HG03571 (cell line): ENCODE results near the gene RNASE4.
"Not testable (repeated sequence)": the region's sequence is repeated elsewhere in the genome, so short reads cannot be mapped to it uniquely, and the experiment has no call there.

Source experiments
- ATAC-seq: cut with Tn5 transposase; IDR thresholded peaks from one replicate; pipeline ENCODE4 v1.9.1; 2021; ENCODE audit not compliant: unreplicated experiment

The RNASE4 gene

GRCh38 chr14:20734430-20734806 lies 50.1 kb downstream of the RNASE4 start:
- no peak for ATAC-seq

DNA sequence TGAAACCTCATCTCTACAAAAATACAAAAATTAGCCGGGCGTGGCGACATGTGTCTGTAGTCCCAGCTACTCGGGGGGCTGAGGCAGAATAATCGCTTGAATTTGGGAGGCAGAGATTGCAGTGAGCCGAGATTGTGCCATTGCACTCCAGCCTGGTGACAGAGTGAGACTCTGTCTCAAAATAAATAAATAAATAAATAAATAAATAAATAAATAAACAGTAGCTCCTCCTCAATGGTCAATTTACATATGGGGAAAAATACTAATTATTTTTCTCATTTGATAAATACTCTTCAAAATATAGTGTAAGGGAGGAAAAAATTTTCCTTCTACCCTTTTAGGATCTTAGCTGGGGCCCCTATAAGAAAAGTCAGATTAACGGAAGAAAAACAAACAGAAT lies 53.9 kb downstream of the RNASE4 start:
- not testable (repeated sequence) for ATAC-seq

DNA sequence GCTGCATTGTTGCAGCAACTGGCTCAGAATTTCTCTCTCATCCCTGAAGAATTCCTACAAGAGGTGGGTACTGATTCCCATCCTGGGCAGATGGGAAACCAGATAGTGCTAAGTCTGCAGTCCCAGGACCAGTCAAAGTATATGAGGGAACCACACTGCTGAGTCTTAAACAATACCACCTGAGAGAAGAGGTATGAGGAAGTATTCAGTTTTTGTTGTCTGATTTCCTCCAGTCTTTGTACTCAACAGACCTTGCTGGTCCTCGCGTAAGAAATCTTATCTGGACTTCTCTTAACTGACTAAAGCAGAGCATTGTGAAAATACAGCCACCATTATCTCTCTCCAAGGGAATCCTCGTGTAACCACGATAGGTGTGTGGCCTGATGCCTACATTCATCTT lies 57.8 kb downstream of the RNASE4 start:
- ATAC-seq = no peak

GRCh38 chr14:20743556-20743955 lies 59.2 kb downstream of the RNASE4 start:
- no peak for ATAC-seq

GRCh38 chr14:20745571-20746358 lies 61.4 kb downstream of the RNASE4 start, which contains the start of gene EDDM3A:
EDDM3A (plus strand) TSS chr14:20745887; CDS start chr14:20747581, 1,694 bp downstream.
- no peak for ATAC-seq

DNA sequence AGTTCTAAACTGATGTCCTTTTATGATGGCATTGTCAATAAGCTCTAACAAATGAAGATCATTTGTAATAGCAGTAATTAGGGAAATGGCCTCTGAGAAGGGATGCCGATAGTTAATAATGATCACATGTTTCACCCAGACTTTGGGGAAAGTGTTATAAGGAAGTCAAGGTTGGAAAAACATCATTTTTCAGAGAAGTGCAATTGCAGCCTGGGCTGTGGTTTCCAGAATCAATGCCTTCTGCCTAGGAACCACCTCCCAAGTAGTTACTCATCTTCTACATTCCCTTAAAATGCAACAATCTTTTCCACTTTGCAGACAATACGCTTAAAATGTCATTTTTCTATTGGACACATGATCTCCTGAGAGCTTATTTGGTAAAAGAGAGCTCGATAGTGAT lies 62.2 kb downstream of the RNASE4 start:
- ATAC-seq = no peak

DNA sequence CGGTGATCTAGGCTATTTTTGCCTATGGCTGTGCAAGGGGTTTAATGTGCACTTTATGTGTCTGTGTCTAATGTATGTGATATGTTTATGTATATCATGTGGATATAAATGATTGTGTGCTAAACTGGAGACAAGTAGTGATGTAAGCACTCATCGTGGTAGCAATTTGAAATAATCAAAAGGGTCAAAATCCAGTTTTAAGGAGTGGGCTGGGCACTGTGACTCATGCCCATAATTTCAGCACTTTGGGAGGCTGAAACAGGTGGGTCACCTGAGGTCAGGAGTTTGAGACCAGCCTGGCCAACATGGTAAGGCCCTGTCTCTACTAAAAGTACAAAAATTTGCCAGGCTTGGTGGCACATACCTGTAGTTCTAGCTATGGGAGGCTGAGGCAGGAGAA lies 64.1 kb downstream of the RNASE4 start:
- ATAC-seq = no peak

- no peak for ATAC-seq
Observed at GRCh38 chr14:20750194-20750593, 65.8 kb downstream of the RNASE4 start.
